Mesenchymal stem cell (in vitro differentiated cells and primary cell): Measurements from ENCODE around the gene LRIG1.

Experiments
- DNase-seq: peaks from one replicate; pipeline ENCODE4 v3.0.0-alpha.2; 2013
- H2AFZ ChIP-seq: one replicate; pipeline ENCODE4 v1.6.1; 2013; ENCODE audit warnings: low read depth, mild to moderate bottlenecking, control low read depth, inconsistent platforms, low read length, moderate library complexity
- H2AK5ac ChIP-seq: 2 replicates; pipeline ENCODE4 v1.6.1; 2013; ENCODE audit warnings: low read length, moderate library complexity, mild to moderate bottlenecking, inconsistent platforms; ENCODE audit not compliant: severe bottlenecking
- H2BK120ac ChIP-seq: one replicate; pipeline ENCODE4 v1.6.1; 2013; ENCODE audit warnings: low read depth, mild to moderate bottlenecking, inconsistent platforms, low read length, moderate library complexity
- H2BK12ac ChIP-seq, 2 experiments: one replicate each; pipeline ENCODE4 v1.6.1; 2013; ENCODE audit warnings: inconsistent platforms in 2 of 2, low read length in 2 of 2, mild to moderate bottlenecking in 2 of 2, moderate library complexity in 2 of 2, control low read depth in 1 of 2
- H2BK15ac ChIP-seq: one replicate; pipeline ENCODE4 v1.6.1; 2013; ENCODE audit warnings: mild to moderate bottlenecking, low read depth, inconsistent platforms; ENCODE audit not compliant: poor library complexity, severe bottlenecking
- H2BK5ac ChIP-seq: 2 replicates; pipeline ENCODE4 v1.6.1; 2013; ENCODE audit warnings: low read depth, mild to moderate bottlenecking, low read length, control low read depth, inconsistent platforms; ENCODE audit not compliant: poor library complexity, severe bottlenecking
- H3K14ac ChIP-seq, 2 experiments: one replicate each; pipeline ENCODE4 v1.6.1; 2013; ENCODE audit warnings: inconsistent platforms in 2 of 2, low read length in 2 of 2, control low read depth in 1 of 2, mild to moderate bottlenecking in 1 of 2, moderate library complexity in 1 of 2
- H3K18ac ChIP-seq, 2 experiments: one replicate each; pipeline ENCODE4 v1.6.1; 2013; ENCODE audit warnings: inconsistent platforms in 2 of 2, low read length in 2 of 2, control low read depth in 1 of 2, low read depth in 1 of 2, mild to moderate bottlenecking in 1 of 2
- H3K23ac ChIP-seq, 2 experiments: one replicate each; pipeline ENCODE4 v1.6.1; 2013; ENCODE audit warnings: inconsistent platforms in 2 of 2, low read length in 2 of 2, mild to moderate bottlenecking in 2 of 2, moderate library complexity in 2 of 2, control low read depth in 1 of 2
- H3K27ac ChIP-seq: 2 replicates; pipeline ENCODE4 v1.5.1; 2013; ENCODE audit warnings: mild to moderate bottlenecking, moderate library complexity, low read length, control low read depth, inconsistent platforms; ENCODE audit not compliant: poor library complexity, severe bottlenecking
- H3K27me3 ChIP-seq, 2 experiments: 2 replicates each; pipeline versions ENCODE4 v1.6.1 to v1.7.0; 2013; ENCODE audit warnings: low read length in 2 of 2, mild to moderate bottlenecking in 2 of 2, moderate library complexity in 2 of 2, control low read depth in 1 of 2, inconsistent platforms in 1 of 2; ENCODE audit not compliant: control insufficient read depth in 1 of 2, insufficient read depth in 1 of 2
- H3K36me3 ChIP-seq, 2 experiments: 2 replicates each; pipeline versions ENCODE4 v1.6.1 to v1.7.0; 2013; ENCODE audit warnings: low read length in 2 of 2, control low read depth in 1 of 2, inconsistent platforms in 1 of 2, low read depth in 1 of 2, mild to moderate bottlenecking in 1 of 2; ENCODE audit not compliant: insufficient read depth in 2 of 2, control insufficient read depth in 1 of 2
- H3K4ac ChIP-seq, 2 experiments: one replicate each; pipeline ENCODE4 v1.6.1; 2013; ENCODE audit warnings: inconsistent platforms in 2 of 2, low read length in 2 of 2, mild to moderate bottlenecking in 2 of 2, moderate library complexity in 2 of 2, control low read depth in 1 of 2, low read depth in 1 of 2
- H3K4me1 ChIP-seq: 2 replicates; pipeline ENCODE4 v1.6.1; 2013; ENCODE audit warnings: low read depth, low read length, control low read depth; ENCODE audit not compliant: control insufficient read depth, insufficient read depth
- H3K4me2 ChIP-seq: 2 replicates; pipeline ENCODE4 v1.6.1; 2013; ENCODE audit warnings: low read length, mild to moderate bottlenecking, inconsistent platforms; ENCODE audit not compliant: poor library complexity, severe bottlenecking
- H3K4me3 ChIP-seq, 2 experiments: 2 replicates each; pipeline versions ENCODE4 v1.5.1 to v1.7.0; 2013; ENCODE audit warnings: low read length in 2 of 2, mild to moderate bottlenecking in 2 of 2, control low read depth in 1 of 2, low read depth in 1 of 2; ENCODE audit not compliant: insufficient read depth in 1 of 2
- H3K79me1 ChIP-seq: replicated peaks from 2 replicates; pipeline ENCODE4 v1.6.1; 2013; ENCODE audit warnings: mild to moderate bottlenecking, control low read depth, low read length, inconsistent platforms; ENCODE audit not compliant: poor library complexity, severe bottlenecking
- H3K9ac ChIP-seq: 2 replicates; pipeline ENCODE4 v1.7.0; 2013; ENCODE audit warnings: mild to moderate bottlenecking, low read length, moderate library complexity
- H3K9me3 ChIP-seq: 2 replicates; pipeline ENCODE4 v1.7.0; 2013; ENCODE audit warnings: mild to moderate bottlenecking, low read length; ENCODE audit not compliant: control insufficient read depth
- H4K8ac ChIP-seq: one replicate; pipeline ENCODE4 v1.6.1; 2013; ENCODE audit warnings: inconsistent platforms, mild to moderate bottlenecking, low read length, moderate library complexity
- H4K91ac ChIP-seq: one replicate; pipeline ENCODE4 v1.6.1; 2013; ENCODE audit warnings: mild to moderate bottlenecking, low read length, inconsistent platforms
- WGBS: methylation state at CpG from one replicate; pipeline ENCODE4 v1.1.7; 2013; ENCODE audit warnings: mixed read lengths; 5-methylcytosine and 5-hydroxymethylcytosine counted together

Gene LRIG1

GRCh38 chr3:66335671-66336070 is 165.2 kb downstream of the LRIG1 start:
- no peaks in the 10 kb centered on the region for H3K27me3 ChIP-seq
- no peak overlapping the region for H3K14ac ChIP-seq
- H2BK120ac ChIP-seq: no peak overlapping the region
- no peak overlapping the region for H4K91ac ChIP-seq
- H4K8ac ChIP-seq: no peak overlapping the region
- no peak overlapping the region for H3K4me2 ChIP-seq
- H3K23ac ChIP-seq: no peak overlapping the region
- no peak overlapping the region for H2BK5ac ChIP-seq
- WGBS: 100% methylated on average over 1 of the region's 2 CpGs
- peak overlapping the region; percentile 57 for H2AK5ac ChIP-seq
- H2BK15ac ChIP-seq: no peak overlapping the region
- H3K4ac ChIP-seq: no peak overlapping the region
- H3K27ac ChIP-seq: no peak overlapping the region
- DNase-seq: no peak
- no peak overlapping the region for H3K9ac ChIP-seq
- H2BK12ac ChIP-seq: no peak overlapping the region
- H2AFZ ChIP-seq: no peak overlapping the region
- no peaks in the 10 kb centered on the region for H3K9me3 ChIP-seq
- H3K18ac ChIP-seq: no peak overlapping the region
- H3K36me3 ChIP-seq: no peaks in the 10 kb centered on the region
- H3K4me3 ChIP-seq: no peak overlapping the region
- H3K4me1 ChIP-seq: no peaks in the 10 kb centered on the region
- H3K79me1 ChIP-seq: peaks cover 5% of the 10 kb centered on the region
